Brain microvascular endothelial cell (primary cell): ENCODE data around the gene HSPB6.

ENCODE experiments used
- DNase-seq: peaks from one replicate; pipeline ENCODE4 v3.0.0-alpha.2; 2020
- H3K27ac ChIP-seq: fragments of 250-450 bp; sonication (Bioruptor Pico); 2 replicates; pipeline ENCODE4 v1.5.1; 2020; ENCODE audit warnings: mild to moderate bottlenecking, moderate library complexity
- H3K27me3 ChIP-seq: fragments of 250-450 bp; sonication (Bioruptor Pico); replicated peaks from 2 replicates; pipeline ENCODE4 v1.5.1; 2020; ENCODE audit warnings: mild to moderate bottlenecking
- H3K36me3 ChIP-seq: fragments of 250-450 bp; sonication (Bioruptor Pico); replicated peaks from 2 replicates; pipeline ENCODE4 v1.5.1; 2020; ENCODE audit warnings: mild to moderate bottlenecking
- H3K4me3 ChIP-seq: 2 replicates; pipeline ENCODE4 v1.5.1; 2011; ENCODE audit warnings: low read depth, mild to moderate bottlenecking, control low read depth, low read length, moderate library complexity
- CTCF ChIP-seq: IDR thresholded peaks from 2 replicates; pipeline ENCODE4 v1.5.1; 2011; ENCODE audit warnings: low read depth, mild to moderate bottlenecking, moderate library complexity, low read length, control low read depth, inconsistent platforms; ENCODE audit errors: missing control alignments
- in situ Hi-C: cut with HindIII; loops from 2 replicates; pipeline ENCODE4 v1.10.0; 2017; ENCODE audit warnings: low sequenced_read_pairs, low pct_ligation_motif_present

The HSPB6 gene

GRCh38 chr19:35734273-35734672, 22.6 kb downstream of the HSPB6 start:
- TF ChIP-seq CTCF, result no peak
- in situ Hi-C loops, result no loop called here

GRCh38 chr19:35733180-35734125, 23.4 kb downstream of the HSPB6 start:
- H3K27ac ChIP-seq, result no peak overlapping the region
- DNase-seq, result no peak
- peaks cover 78% of the 10 kb centered on the region for H3K36me3 ChIP-seq
- H3K27me3 ChIP-seq, result no peaks in the 10 kb centered on the region
- in situ Hi-C loops, result no loop called here
- no peak overlapping the region for H3K4me3 ChIP-seq
- TF ChIP-seq CTCF, result no peak

More at GRCh38 chr19:35734273-35734672, 22.6 kb downstream of the HSPB6 start:
- no peak for DNase-seq
- Histone ChIP-seq H3K4me3 (no peak overlapping the region), H3K36me3 (peaks cover 73% of the 10 kb centered on the region), H3K27ac (no peak overlapping the region), H3K27me3 (no peaks in the 10 kb centered on the region)

GRCh38 chr19:35732540-35733179, 24.2 kb downstream of the HSPB6 start:
- TF ChIP-seq CTCF, result no peak

GRCh38 chr19:35731779-35732405, 24.9 kb downstream of the HSPB6 start:
- in situ Hi-C loops, result no loop called here
- no peak for TF ChIP-seq CTCF
- H3K4me3 ChIP-seq, result no peak overlapping the region
- no peak for DNase-seq
- H3K36me3 ChIP-seq, result peaks cover 81% of the 10 kb centered on the region
- no peak overlapping the region for H3K27ac ChIP-seq
- H3K27me3 ChIP-seq, result no peaks in the 10 kb centered on the region

More at GRCh38 chr19:35732540-35733179, 24.2 kb downstream of the HSPB6 start:
- no peak overlapping the region for H3K4me3 ChIP-seq
- H3K27me3 ChIP-seq, result no peaks in the 10 kb centered on the region
- in situ Hi-C loops, result no loop called here
- no peak for DNase-seq
- H3K36me3 ChIP-seq, result peaks cover 78% of the 10 kb centered on the region
- H3K27ac ChIP-seq, result no peak overlapping the region

- no peak for DNase-seq
- Histone ChIP-seq H3K4me3 (no peak overlapping the region), H3K27me3 (no peaks in the 10 kb centered on the region), H3K36me3 (peaks cover 78% of the 10 kb centered on the region), H3K27ac (no peak overlapping the region)
- in situ Hi-C loops, result no loop called here
- TF ChIP-seq CTCF, result no peak
Measured at GRCh38 chr19:35731353-35731752, 25.5 kb downstream of the HSPB6 start.
